SK-N-SH (cell line): ENCODE results near the gene MAPK1. TPM values are rescaled to one million over a fixed set of nuclear protein-coding genes. Genes with fewer than 3 reads are reported as not detected.
"Not testable (repeated sequence)": the region's sequence is repeated elsewhere in the genome, so short reads cannot be mapped to it uniquely, and the experiment has no call there.

ENCODE experiments used
- CTCF ChIA-PET: fragments of 300-600, 350-600 bp; formaldehyde crosslinking; extraction: SDS; loops from one replicate; lab custom pipeline; 2021; lab: Yijun Ruan, JAX
- POLR2A ChIA-PET: fragments of 350-600 bp; sonication (Branson Sonifier 250); formaldehyde crosslinking; extraction: SDS; loops from one replicate; lab custom pipeline; 2020; ENCODE audit warnings: antibody characterized with exemption, inconsistent platforms; lab: Yijun Ruan, JAX
- DNase-seq: peaks from one replicate; pipeline ENCODE4 v3.0.0; 2012
- H2AFZ ChIP-seq: fragments of 200-600 bp; sonication (generic); 2 replicates; pipeline ENCODE4 v1.8.1; 2016; ENCODE audit warnings: antibody characterized with exemption, mild to moderate bottlenecking, low read depth
- H3F3A ChIP-seq: fragments of 200-600 bp; sonication (generic); replicated peaks from 2 replicates; pipeline ENCODE3; 2016; ENCODE audit warnings: antibody characterized with exemption, mild to moderate bottlenecking; ENCODE audit not compliant: insufficient read depth
- H3K27ac ChIP-seq, 2 experiments: fragments of 200-500 bp in 1 of 2; fragments of 200-600 bp in 1 of 2; sonication (Bioruptor generic) in 1 of 2; sonication (generic), shearing (Covaris generic) in 1 of 2; 2 replicates each; pipeline versions ENCODE4 v1.5.1 to v1.6.1; 2014 to 2016; ENCODE audit warnings: low read depth in 2 of 2, inconsistent platforms in 1 of 2, low read length in 1 of 2, mild to moderate bottlenecking in 1 of 2, mixed read lengths in 1 of 2
- H3K27me3 ChIP-seq: fragments of 200-600 bp; sonication (generic), shearing (Covaris generic); 2 replicates; pipeline ENCODE4 v1.6.1; 2016; ENCODE audit warnings: mixed run types; ENCODE audit not compliant: insufficient read depth
- H3K36me3 ChIP-seq, 2 experiments: fragments of 200-500 bp in 1 of 2; fragments of 200-600 bp in 1 of 2; sonication (Bioruptor generic) in 1 of 2; sonication (generic) in 1 of 2; replicated peaks in 1 of 2; 2 replicates each; pipeline versions ENCODE3 to v1.5.1; 2014 to 2016; ENCODE audit warnings: low read length in 1 of 2, mild to moderate bottlenecking in 1 of 2; ENCODE audit not compliant: insufficient read depth in 2 of 2, control insufficient read depth in 1 of 2
- H3K4me1 ChIP-seq, 2 experiments: fragments of 200-500 bp in 1 of 2; fragments of 200-600 bp in 1 of 2; sonication (Bioruptor generic) in 1 of 2; sonication (generic), shearing (Covaris generic) in 1 of 2; 2 replicates each; pipeline versions ENCODE4 v1.5.1 to v1.6.1; 2014 to 2016; ENCODE audit warnings: low read depth in 1 of 2, low read length in 1 of 2, mixed run types in 1 of 2; ENCODE audit not compliant: insufficient read depth in 2 of 2, control insufficient read depth in 1 of 2
- H3K4me2 ChIP-seq: fragments of 200-600 bp; sonication (generic), shearing (Covaris generic); 2 replicates; pipeline ENCODE4 v1.6.1; 2017; ENCODE audit warnings: mixed run types
- H3K4me3 ChIP-seq, 2 experiments: fragments of 200-500 bp in 1 of 2; fragments of 200-600 bp in 1 of 2; sonication (Bioruptor generic) in 1 of 2; sonication (generic), shearing (Covaris generic) in 1 of 2; 2 replicates each; pipeline versions ENCODE4 v1.5.1 to v1.8.1; 2014 to 2016; ENCODE audit warnings: low read depth in 2 of 2, inconsistent platforms in 1 of 2, low read length in 1 of 2, mild to moderate bottlenecking in 1 of 2, mixed read lengths in 1 of 2, moderate library complexity in 1 of 2
- H3K79me2 ChIP-seq: fragments of 200-600 bp; sonication (generic); 2 replicates; pipeline ENCODE4 v1.8.1; 2017; ENCODE audit warnings: mild to moderate bottlenecking; ENCODE audit not compliant: insufficient read depth
- H3K9ac ChIP-seq: fragments of 200-600 bp; sonication (generic); 2 replicates; pipeline ENCODE4 v1.6.1; 2017; ENCODE audit warnings: mixed run types
- H3K9me2 ChIP-seq: fragments of 200-600 bp; sonication (generic); 2 replicates; pipeline ENCODE4 v1.6.1; 2017; ENCODE audit warnings: mixed run types
- H3K9me3 ChIP-seq: fragments of 200-600 bp; sonication (generic); 2 replicates; pipeline ENCODE4 v1.6.1; 2017; ENCODE audit warnings: mixed run types, mild to moderate bottlenecking, moderate library complexity
- H4K20me1 ChIP-seq: fragments of 200-600 bp; sonication (generic); 2 replicates; pipeline ENCODE4 v1.6.1; 2017; ENCODE audit warnings: mild to moderate bottlenecking, mixed run types; ENCODE audit not compliant: insufficient read depth
- EP300 ChIP-seq, 2 experiments: IDR thresholded peaks; 2 replicates each; pipeline versions ENCODE4 v1.4.0 to v1.6.1; 2012; ENCODE audit warnings: borderline replicate concordance in 1 of 2, low read depth in 1 of 2, low read length in 1 of 2
- FOSL2 ChIP-seq: IDR thresholded peaks from 2 replicates; pipeline ENCODE4 v1.4.0; 2012; ENCODE audit warnings: low read depth, mild to moderate bottlenecking, moderate library complexity, borderline replicate concordance
- FOXJ3 ChIP-seq: sonication (generic); formaldehyde crosslinking; IDR thresholded peaks from 2 replicates; pipeline ENCODE4 v1.5.1; 2020; ENCODE audit warnings: mild to moderate bottlenecking, missing genetic modification reagents
- GABPA ChIP-seq: IDR thresholded peaks from 2 replicates; pipeline ENCODE4 v1.4.0; 2012; ENCODE audit warnings: low read depth, mild to moderate bottlenecking
- GATA2 ChIP-seq: sonication (generic); formaldehyde crosslinking; IDR thresholded peaks from 2 replicates; pipeline ENCODE4 v1.5.0; 2020; ENCODE audit warnings: mild to moderate bottlenecking, missing genetic modification reagents
- MXI1 ChIP-seq: IDR thresholded peaks from 2 replicates; pipeline ENCODE4 v1.6.1; 2012; ENCODE audit warnings: mild to moderate bottlenecking, low read depth, low read length, improper control_type of control experiment
- NRF1 ChIP-seq: IDR thresholded peaks from 2 replicates; pipeline ENCODE4 v1.6.1; 2012; ENCODE audit warnings: low read depth, mild to moderate bottlenecking, low read length
- POLR2AphosphoS5 ChIP-seq: IDR thresholded peaks from 2 replicates; pipeline ENCODE4 v1.6.1; 2012; ENCODE audit warnings: low read depth, low read length
- RXRA ChIP-seq: IDR thresholded peaks from 2 replicates; pipeline ENCODE4 v1.4.0; 2012; ENCODE audit warnings: low read depth, mild to moderate bottlenecking, borderline replicate concordance
- SIN3A ChIP-seq: IDR thresholded peaks from 2 replicates; pipeline ENCODE4 v1.6.1; 2012; ENCODE audit warnings: low read depth, mild to moderate bottlenecking, low read length, moderate library complexity, borderline replicate concordance
- SMC3 ChIP-seq: IDR thresholded peaks from 2 replicates; pipeline ENCODE4 v1.6.1; 2012; ENCODE audit warnings: low read depth, low read length, improper control_type of control experiment
- TAF1 ChIP-seq: IDR thresholded peaks from 2 replicates; pipeline ENCODE4 v1.6.1; 2012; ENCODE audit warnings: low read depth, mild to moderate bottlenecking, low read length, moderate library complexity, borderline replicate concordance
- TCF12 ChIP-seq: IDR thresholded peaks from 2 replicates; pipeline ENCODE4 v1.4.0; 2012
- USF2 ChIP-seq: fragments of 150-350 bp; IDR thresholded peaks from 2 replicates; pipeline ENCODE4 v1.6.1; 2017; ENCODE audit warnings: antibody characterized with exemption, low read length, low read depth, borderline replicate concordance
- YY1 ChIP-seq: IDR thresholded peaks from 2 replicates; pipeline ENCODE4 v1.4.0; 2012; ENCODE audit warnings: low read depth, mild to moderate bottlenecking
- ZBTB33 ChIP-seq: IDR thresholded peaks from 2 replicates; pipeline ENCODE4 v1.4.0; 2012; ENCODE audit warnings: low read depth, borderline replicate concordance
- WGBS: methylation state at CpG from one replicate; pipeline ENCODE4 v1.1.6; 2017; ENCODE audit warnings: low lambda C conversion rate; 5-methylcytosine and 5-hydroxymethylcytosine counted together
- polyA plus RNA-seq, 3 experiments: library from polyadenylated mRNA; depleted of rRNA; stranded (reverse); fragments of >200 nt; gene quantifications; 2 replicates each; pipeline ENCODE4 v1.2.3, GENCODE V29; 2012

The MAPK1 gene
- polyA plus RNA-seq, 1 of the 3 experiments (the other 2 are of a cell fraction): 25.6 TPM

- 73% methylated on average over 4 of the region's 4 CpGs for WGBS
- no peak for DNase-seq
- Histone ChIP-seq H2AFZ (no peak overlapping the region), H3K27ac (no peak overlapping the region), H3F3A (peaks cover 6% of the 10 kb centered on the region), H3K4me2 (no peak overlapping the region), H3K4me1 (peaks cover 0 to 2% of the 10 kb centered on the region in 2 experiments; a peak in 1 of 4 replicates), H3K9me3 (no peaks in the 10 kb centered on the region), H3K4me3 (no peak overlapping the region), H4K20me1 (no peaks in the 10 kb centered on the region), H3K36me3 (no peaks in the 10 kb centered on the region), H3K9ac (no peak overlapping the region), H3K27me3 (no peaks in the 10 kb centered on the region), H3K79me2 (no peaks in the 10 kb centered on the region), H3K9me2 (no peaks in the 10 kb centered on the region)
- CTCF ChIA-PET: interaction anchor here (1.7 kb wide), 1 partner anchor 220 kb away, joined by 19 read pairs; no protein-coding TSS in a partner anchor
- POLR2A ChIA-PET: no interaction called here
- TF ChIP-seq SIN3A (no peak), MXI1 (no peak), POLR2AphosphoS5 (no peak), EP300 (IDR thresholded peaks at IDR 0.05; ENCODE audit: borderline replicate concordance in 1 of 2, low read depth in 1 of 2, low read length in 1 of 2) (no peak), ZBTB33 (no peak)
Measured at GRCh38 chr22:21718499-21718898, 148.9 kb downstream of the MAPK1 start.

- CTCF ChIA-PET: interaction anchor here (1.0 to 8.7 kb wide), 3 partner anchors 9 to 222 kb away, joined by 3 to 90 read pairs (median 3); no protein-coding TSS in a partner anchor
- H2AFZ ChIP-seq, POLR2A ChIA-PET, H3K9me2 ChIP-seq, H4K20me1 ChIP-seq, H3K4me1 ChIP-seq, H3K27ac ChIP-seq, H3K4me2 ChIP-seq, H3K79me2 ChIP-seq, H3K36me3 ChIP-seq, H3K9ac ChIP-seq, H3K4me3 ChIP-seq, H3F3A ChIP-seq, DNase-seq, H3K27me3 ChIP-seq, H3K9me3 ChIP-seq: not testable (repeated sequence)
- WGBS: 93% methylated on average over 11 of the region's 15 CpGs
Measured at GRCh38 chr22:21716395-21717122, 150.9 kb downstream of the MAPK1 start.

- H3K4me2 ChIP-seq: no peak overlapping the region
- no peak overlapping the region for H3K9ac ChIP-seq
- POLR2A ChIA-PET: no interaction called here
- peaks cover 0 to 8% of the 10 kb centered on the region in 2 experiments; a peak in 1 of 4 replicates for H3K4me1 ChIP-seq
- TF ChIP-seq TAF1: no peak
- no peak for TF ChIP-seq EP300 (IDR thresholded peaks at IDR 0.05; ENCODE audit: borderline replicate concordance in 1 of 2, low read depth in 1 of 2, low read length in 1 of 2)
- TF ChIP-seq GABPA: no peak
- no peak for TF ChIP-seq NRF1
- no peak for TF ChIP-seq SMC3
- no peak for TF ChIP-seq GATA2 (CRISPR knock-in tag)
- no peak for TF ChIP-seq FOXJ3
- no peak for TF ChIP-seq YY1
- TF ChIP-seq FOSL2: no peak
- no peak for TF ChIP-seq MXI1
- no peak for TF ChIP-seq USF2
- TF ChIP-seq TCF12: no peak
- no peak for TF ChIP-seq RXRA
- TF ChIP-seq, all 33 proteins: peak for 0
- no peaks in the 10 kb centered on the region for H3K27me3 ChIP-seq
- H3F3A ChIP-seq: peaks cover 6% of the 10 kb centered on the region
- WGBS: 50% methylated on average over 3 of the region's 3 CpGs
- no peaks in the 10 kb centered on the region for H3K79me2 ChIP-seq
- DNase-seq: no peak
- H3K9me3 ChIP-seq: no peaks in the 10 kb centered on the region
- no peaks in the 10 kb centered on the region for H3K36me3 ChIP-seq
- CTCF ChIA-PET: interaction anchor here (8.7 kb wide), 1 partner anchor 224 kb away, joined by 90 read pairs; no protein-coding TSS in a partner anchor
- no peak overlapping the region for H3K27ac ChIP-seq
- H2AFZ ChIP-seq: no peak overlapping the region
- no peaks in the 10 kb centered on the region for H3K9me2 ChIP-seq
- no peak overlapping the region for H3K4me3 ChIP-seq
- no peaks in the 10 kb centered on the region for H4K20me1 ChIP-seq
Measured at GRCh38 chr22:21714786-21715185, 152.7 kb downstream of the MAPK1 start.
